ENCODE data around the gene PCMT1. TPM values are rescaled to one million over a fixed set of nuclear protein-coding genes. Genes with fewer than 3 reads are reported as not detected.

Gene PCMT1
- total and polyA plus RNA-seq, 10 of the 15 experiments (the other 5 are each of a cell fraction or from before 2014, with no cell fraction given), result 48.5 to 126 (median 81.2) TPM

GRCh38 chr6:149855741-149856140, 106.2 kb downstream of the PCMT1 start (continued):
- TF ChIP-seq, protein P1, sequence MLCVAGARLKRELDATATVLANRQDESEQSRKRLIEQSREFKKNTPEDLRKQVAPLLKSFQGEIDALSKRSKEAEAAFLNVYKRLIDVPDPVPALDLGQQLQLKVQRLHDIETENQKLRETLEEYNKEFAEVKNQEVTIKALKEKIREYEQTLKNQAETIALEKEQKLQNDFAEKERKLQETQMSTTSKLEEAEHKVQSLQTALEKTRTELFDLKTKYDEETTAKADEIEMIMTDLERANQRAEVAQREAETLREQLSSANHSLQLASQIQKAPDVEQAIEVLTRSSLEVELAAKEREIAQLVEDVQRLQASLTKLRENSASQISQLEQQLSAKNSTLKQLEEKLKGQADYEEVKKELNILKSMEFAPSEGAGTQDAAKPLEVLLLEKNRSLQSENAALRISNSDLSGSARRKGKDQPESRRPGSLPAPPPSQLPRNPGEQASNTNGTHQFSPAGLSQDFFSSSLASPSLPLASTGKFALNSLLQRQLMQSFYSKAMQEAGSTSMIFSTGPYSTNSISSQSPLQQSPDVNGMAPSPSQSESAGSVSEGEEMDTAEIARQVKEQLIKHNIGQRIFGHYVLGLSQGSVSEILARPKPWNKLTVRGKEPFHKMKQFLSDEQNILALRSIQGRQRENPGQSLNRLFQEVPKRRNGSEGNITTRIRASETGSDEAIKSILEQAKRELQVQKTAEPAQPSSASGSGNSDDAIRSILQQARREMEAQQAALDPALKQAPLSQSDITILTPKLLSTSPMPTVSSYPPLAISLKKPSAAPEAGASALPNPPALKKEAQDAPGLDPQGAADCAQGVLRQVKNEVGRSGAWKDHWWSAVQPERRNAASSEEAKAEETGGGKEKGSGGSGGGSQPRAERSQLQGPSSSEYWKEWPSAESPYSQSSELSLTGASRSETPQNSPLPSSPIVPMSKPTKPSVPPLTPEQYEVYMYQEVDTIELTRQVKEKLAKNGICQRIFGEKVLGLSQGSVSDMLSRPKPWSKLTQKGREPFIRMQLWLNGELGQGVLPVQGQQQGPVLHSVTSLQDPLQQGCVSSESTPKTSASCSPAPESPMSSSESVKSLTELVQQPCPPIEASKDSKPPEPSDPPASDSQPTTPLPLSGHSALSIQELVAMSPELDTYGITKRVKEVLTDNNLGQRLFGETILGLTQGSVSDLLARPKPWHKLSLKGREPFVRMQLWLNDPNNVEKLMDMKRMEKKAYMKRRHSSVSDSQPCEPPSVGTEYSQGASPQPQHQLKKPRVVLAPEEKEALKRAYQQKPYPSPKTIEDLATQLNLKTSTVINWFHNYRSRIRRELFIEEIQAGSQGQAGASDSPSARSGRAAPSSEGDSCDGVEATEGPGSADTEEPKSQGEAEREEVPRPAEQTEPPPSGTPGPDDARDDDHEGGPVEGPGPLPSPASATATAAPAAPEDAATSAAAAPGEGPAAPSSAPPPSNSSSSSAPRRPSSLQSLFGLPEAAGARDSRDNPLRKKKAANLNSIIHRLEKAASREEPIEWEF (IDR thresholded peaks at IDR 0.05; ENCODE audit: insufficient replicate concordance, low read depth, low read length), result no peak
- TF ChIP-seq BCLAF1 (IDR thresholded peaks at IDR 0.05), result no peak
- TF ChIP-seq ZBTB11 (CRISPR knock-in tag; IDR thresholded peaks at IDR 0.05), result no peak
- TF ChIP-seq, protein P2, sequence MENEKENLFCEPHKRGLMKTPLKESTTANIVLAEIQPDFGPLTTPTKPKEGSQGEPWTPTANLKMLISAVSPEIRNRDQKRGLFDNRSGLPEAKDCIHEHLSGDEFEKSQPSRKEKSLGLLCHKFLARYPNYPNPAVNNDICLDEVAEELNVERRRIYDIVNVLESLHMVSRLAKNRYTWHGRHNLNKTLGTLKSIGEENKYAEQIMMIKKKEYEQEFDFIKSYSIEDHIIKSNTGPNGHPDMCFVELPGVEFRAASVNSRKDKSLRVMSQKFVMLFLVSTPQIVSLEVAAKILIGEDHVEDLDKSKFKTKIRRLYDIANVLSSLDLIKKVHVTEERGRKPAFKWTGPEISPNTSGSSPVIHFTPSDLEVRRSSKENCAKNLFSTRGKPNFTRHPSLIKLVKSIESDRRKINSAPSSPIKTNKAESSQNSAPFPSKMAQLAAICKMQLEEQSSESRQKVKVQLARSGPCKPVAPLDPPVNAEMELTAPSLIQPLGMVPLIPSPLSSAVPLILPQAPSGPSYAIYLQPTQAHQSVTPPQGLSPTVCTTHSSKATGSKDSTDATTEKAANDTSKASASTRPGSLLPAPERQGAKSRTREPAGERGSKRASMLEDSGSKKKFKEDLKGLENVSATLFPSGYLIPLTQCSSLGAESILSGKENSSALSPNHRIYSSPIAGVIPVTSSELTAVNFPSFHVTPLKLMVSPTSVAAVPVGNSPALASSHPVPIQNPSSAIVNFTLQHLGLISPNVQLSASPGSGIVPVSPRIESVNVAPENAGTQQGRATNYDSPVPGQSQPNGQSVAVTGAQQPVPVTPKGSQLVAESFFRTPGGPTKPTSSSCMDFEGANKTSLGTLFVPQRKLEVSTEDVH (IDR thresholded peaks at IDR 0.05; ENCODE audit: low read depth, partially characterized antibody), result no peak
- TF ChIP-seq, protein P3, sequence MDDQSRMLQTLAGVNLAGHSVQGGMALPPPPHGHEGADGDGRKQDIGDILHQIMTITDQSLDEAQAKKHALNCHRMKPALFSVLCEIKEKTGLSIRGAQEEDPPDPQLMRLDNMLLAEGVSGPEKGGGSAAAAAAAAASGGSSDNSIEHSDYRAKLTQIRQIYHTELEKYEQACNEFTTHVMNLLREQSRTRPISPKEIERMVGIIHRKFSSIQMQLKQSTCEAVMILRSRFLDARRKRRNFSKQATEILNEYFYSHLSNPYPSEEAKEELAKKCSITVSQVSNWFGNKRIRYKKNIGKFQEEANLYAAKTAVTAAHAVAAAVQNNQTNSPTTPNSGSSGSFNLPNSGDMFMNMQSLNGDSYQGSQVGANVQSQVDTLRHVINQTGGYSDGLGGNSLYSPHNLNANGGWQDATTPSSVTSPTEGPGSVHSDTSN (IDR thresholded peaks at IDR 0.05; ENCODE audit: insufficient replicate concordance, low read depth, low read length), result no peak
- TF ChIP-seq RBBP5 (conservative IDR thresholded peaks at IDR 0.05), result no peak
- TF ChIP-seq MTA2 (IDR thresholded peaks at IDR 0.05; ENCODE audit: low read depth), result no peak
